HEK293 (cell line): ENCODE data around the gene TULP1.
"Not testable (repeated sequence)": the region's sequence is repeated elsewhere in the genome, so short reads cannot be mapped to it uniquely, and the experiment has no call there.

Source experiments
- CTCF ChIA-PET: fragments of 350-600 bp; formaldehyde crosslinking; extraction: SDS; loops from one replicate; lab custom pipeline; 2021; ENCODE audit warnings: antibody characterized with exemption; lab: Yijun Ruan, JAX
- POLR2A ChIA-PET: fragments of 300-600 bp; formaldehyde crosslinking; extraction: SDS; loops from one replicate; lab custom pipeline; 2020; ENCODE audit warnings: antibody characterized with exemption, inconsistent platforms; lab: Yijun Ruan, JAX
- H3K27ac ChIP-seq: fragments of 200-500 bp; sonication (Bioruptor generic); 2 replicates; pipeline ENCODE4 v1.5.1; 2014; ENCODE audit warnings: low read depth, low read length, control low read depth, inconsistent platforms; ENCODE audit errors: extremely low read depth
- H3K36me3 ChIP-seq, 2 experiments: fragments of 200-500 bp in 1 of 2; sonication (Bioruptor generic) in 1 of 2; 1 replicate in 1 of 2; 2 replicates in 1 of 2; pipeline ENCODE4 v1.5.1; 2014 to 2017; ENCODE audit warnings: inconsistent platforms in 2 of 2, low read length in 2 of 2; ENCODE audit not compliant: control insufficient read depth in 2 of 2, insufficient read depth in 1 of 2
- H3K4me1 ChIP-seq: fragments of 200-500 bp; sonication (Bioruptor generic); 2 replicates; pipeline ENCODE4 v1.5.1; 2014; ENCODE audit warnings: mild to moderate bottlenecking, low read length, inconsistent platforms; ENCODE audit not compliant: control insufficient read depth, insufficient read depth
- H3K4me3 ChIP-seq: 2 replicates; pipeline ENCODE4 v1.5.1; 2011; ENCODE audit warnings: low read depth, mild to moderate bottlenecking, control low read depth, low read length, moderate library complexity
- H3K9me3 ChIP-seq: fragments of 200-500 bp; sonication (Bioruptor generic); 2 replicates; pipeline ENCODE4 v1.5.1; 2014; ENCODE audit warnings: low read depth, low read length, inconsistent platforms; ENCODE audit not compliant: control insufficient read depth, insufficient read depth
- HOXC10 ChIP-seq: sonication (generic); formaldehyde crosslinking; IDR thresholded peaks from 2 replicates; pipeline ENCODE4 v1.8.1; 2023; ENCODE audit warnings: mild to moderate bottlenecking, missing genetic modification reagents
- SP2 ChIP-seq: fragments of 450-650 bp; formaldehyde crosslinking; IDR thresholded peaks from 2 replicates; pipeline ENCODE4 v1.5.1; 2016; ENCODE audit warnings: missing biosample characterization, missing genetic modification characterization
- ZBTB21 ChIP-seq: fragments of 450-650 bp; formaldehyde crosslinking; IDR thresholded peaks from 2 replicates; pipeline ENCODE4 v1.5.1; 2017; ENCODE audit warnings: missing biosample characterization, missing genetic modification characterization
- ZNF121 ChIP-seq: fragments of 450-650 bp; formaldehyde crosslinking; IDR thresholded peaks from 2 replicates; pipeline ENCODE4 v1.5.1; 2016; ENCODE audit warnings: missing biosample characterization, missing genetic modification characterization
- ZNF146 ChIP-seq: fragments of 450-650 bp; formaldehyde crosslinking; IDR thresholded peaks from 2 replicates; pipeline ENCODE4 v1.5.1; 2016; ENCODE audit warnings: missing biosample characterization, missing genetic modification characterization
- ZNF354C ChIP-seq: fragments of 450-650 bp; formaldehyde crosslinking; IDR thresholded peaks from 2 replicates; pipeline ENCODE4 v1.5.1; 2016; ENCODE audit warnings: missing biosample characterization, missing genetic modification characterization, low read depth, borderline replicate concordance
- ZNF521 ChIP-seq: fragments of 450-650 bp; formaldehyde crosslinking; IDR thresholded peaks from 2 replicates; pipeline ENCODE4 v1.5.1; 2017; ENCODE audit warnings: missing biosample characterization, mild to moderate bottlenecking, missing genetic modification characterization
- ZNF555 ChIP-seq: fragments of 450-650 bp; formaldehyde crosslinking; conservative IDR thresholded peaks from 2 replicates; pipeline ENCODE4 v1.5.1; 2017; ENCODE audit warnings: missing biosample characterization, mild to moderate bottlenecking, missing genetic modification characterization, inconsistent platforms
- ZNF664 ChIP-seq: fragments of 450-650 bp; formaldehyde crosslinking; IDR thresholded peaks from 2 replicates; pipeline ENCODE4 v1.5.1; 2016; ENCODE audit warnings: missing biosample characterization, missing genetic modification characterization
- ZNF701 ChIP-seq: fragments of 450-650 bp; formaldehyde crosslinking; IDR thresholded peaks from 2 replicates; pipeline ENCODE4 v1.5.1; 2016; ENCODE audit warnings: missing biosample characterization, missing genetic modification characterization
- ZNF768 ChIP-seq: fragments of 450-650 bp; formaldehyde crosslinking; IDR thresholded peaks from 2 replicates; pipeline ENCODE4 v1.5.1; 2018; ENCODE audit warnings: missing biosample characterization, mild to moderate bottlenecking, missing genetic modification characterization
- TF ChIP-seq, protein P1 (sequence below): fragments of 450-650 bp; formaldehyde crosslinking; IDR thresholded peaks from 2 replicates; pipeline ENCODE4 v1.5.1; 2017; ENCODE audit warnings: missing biosample characterization, missing genetic modification characterization

Gene TULP1

GRCh38 chr6:35518566-35519312, 6.0 kb upstream of the TULP1 start:
- no peak overlapping the region for H3K4me3 ChIP-seq
- H3K27ac ChIP-seq: no peak overlapping the region
- POLR2A ChIA-PET: no interaction called here
- no peaks in the 10 kb centered on the region for H3K36me3 ChIP-seq
- no peaks in the 10 kb centered on the region for H3K9me3 ChIP-seq
- TF ChIP-seq, protein P1, sequence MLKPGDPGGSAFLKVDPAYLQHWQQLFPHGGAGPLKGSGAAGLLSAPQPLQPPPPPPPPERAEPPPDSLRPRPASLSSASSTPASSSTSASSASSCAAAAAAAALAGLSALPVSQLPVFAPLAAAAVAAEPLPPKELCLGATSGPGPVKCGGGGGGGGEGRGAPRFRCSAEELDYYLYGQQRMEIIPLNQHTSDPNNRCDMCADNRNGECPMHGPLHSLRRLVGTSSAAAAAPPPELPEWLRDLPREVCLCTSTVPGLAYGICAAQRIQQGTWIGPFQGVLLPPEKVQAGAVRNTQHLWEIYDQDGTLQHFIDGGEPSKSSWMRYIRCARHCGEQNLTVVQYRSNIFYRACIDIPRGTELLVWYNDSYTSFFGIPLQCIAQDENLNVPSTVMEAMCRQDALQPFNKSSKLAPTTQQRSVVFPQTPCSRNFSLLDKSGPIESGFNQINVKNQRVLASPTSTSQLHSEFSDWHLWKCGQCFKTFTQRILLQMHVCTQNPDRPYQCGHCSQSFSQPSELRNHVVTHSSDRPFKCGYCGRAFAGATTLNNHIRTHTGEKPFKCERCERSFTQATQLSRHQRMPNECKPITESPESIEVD (tag by site-specific recombination): no peak
- TF ChIP-seq SP2 (no peak), ZNF555 (no peak), ZNF521 (no peak), ZNF768 (peak; percentile 81; the same call in 1 of the 2 replicates)
- CTCF ChIA-PET: interaction anchor here (2.1 to 6.8 kb wide), 2 partner anchors 218 to 220 kb away, joined by 15 to 110 read pairs; partner anchors contain the start of gene ARMC12
- no peaks in the 10 kb centered on the region for H3K4me1 ChIP-seq

DNA sequence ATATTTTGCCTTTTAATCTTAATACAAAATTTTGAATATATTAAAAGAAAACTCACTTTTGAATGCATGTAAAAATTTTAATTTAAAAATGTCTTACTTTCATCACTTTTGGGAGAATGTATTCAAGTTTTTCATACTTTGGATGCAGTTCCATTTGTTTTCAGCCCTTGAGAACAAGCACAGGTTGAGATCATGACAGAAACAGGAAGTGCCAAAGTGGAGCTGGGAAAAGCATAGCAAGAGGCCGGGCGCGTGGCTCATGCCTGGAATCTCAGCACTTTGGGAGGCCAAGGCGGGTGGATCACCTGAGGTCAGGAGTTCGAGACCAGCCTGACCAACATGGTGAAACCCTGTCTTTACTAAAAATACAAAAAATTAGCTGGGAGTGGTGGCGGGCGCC, 5.3 kb upstream of the TULP1 start:
- H3K9me3 ChIP-seq, POLR2A ChIA-PET, H3K27ac ChIP-seq, H3K36me3 ChIP-seq, H3K4me1 ChIP-seq, H3K4me3 ChIP-seq: not testable (repeated sequence)
- CTCF ChIA-PET: interaction anchor here (0.7 to 2.1 kb wide), 3 partner anchors 21 to 219 kb away, joined by 3 to 15 read pairs (median 5); partner anchors contain the start of genes ARMC12 and TEAD3

GRCh38 chr6:35516712-35517111, 4.0 kb upstream of the TULP1 start:
- H3K4me3 ChIP-seq: no peak overlapping the region
- no peak for TF ChIP-seq ZNF146 (tag by site-specific recombination)
- no peak for TF ChIP-seq ZNF354C
- TF ChIP-seq ZBTB21 (tag by site-specific recombination): no peak
- ChIA-PET CTCF (interaction anchor here (0.5 to 2.1 kb wide), 7 partner anchors 11 to 220 kb away, joined by 3 to 15 read pairs (median 4); partner anchors contain the start of genes ARMC12 and TEAD3), POLR2A (interaction anchor here (0.7 to 1.2 kb wide), 2 partner anchors 43 to 45 kb away, joined by 3 to 4 read pairs; no protein-coding TSS in a partner anchor)
- H3K36me3 ChIP-seq: no peaks in the 10 kb centered on the region
- no peaks in the 10 kb centered on the region for H3K4me1 ChIP-seq
- H3K27ac ChIP-seq: no peak overlapping the region
- no peaks in the 10 kb centered on the region for H3K9me3 ChIP-seq

DNA sequence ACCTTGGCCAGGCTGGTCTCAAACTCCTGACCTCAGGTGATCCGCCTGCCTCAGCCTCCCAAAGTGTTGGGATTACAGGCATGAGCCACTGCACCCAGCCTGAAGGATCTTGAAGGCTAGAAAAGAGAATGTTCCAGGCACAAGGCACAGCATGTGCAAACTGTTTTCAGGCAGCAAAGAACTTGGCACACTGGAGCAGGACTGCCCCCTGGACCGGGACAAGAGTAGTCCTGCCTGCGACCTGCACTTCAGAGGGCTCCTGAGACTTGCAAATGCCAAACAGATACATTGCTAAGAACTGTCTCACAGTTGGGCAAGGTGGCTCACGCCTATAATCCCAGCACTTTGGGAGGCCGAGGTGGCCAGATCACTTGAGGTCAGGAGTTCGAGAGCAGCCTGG, 3.2 kb upstream of the TULP1 start:
- H3K36me3 ChIP-seq, H3K4me3 ChIP-seq, H3K4me1 ChIP-seq, H3K27ac ChIP-seq, H3K9me3 ChIP-seq: not testable (repeated sequence)
- ChIA-PET POLR2A (interaction anchor here (1.2 kb wide), 1 partner anchor 42 kb away, joined by 3 read pairs; no protein-coding TSS in a partner anchor), CTCF (interaction anchor here (0.6 to 1.0 kb wide), 2 partner anchors 12 to 21 kb away, joined by 4 to 7 read pairs; no protein-coding TSS in a partner anchor)

DNA sequence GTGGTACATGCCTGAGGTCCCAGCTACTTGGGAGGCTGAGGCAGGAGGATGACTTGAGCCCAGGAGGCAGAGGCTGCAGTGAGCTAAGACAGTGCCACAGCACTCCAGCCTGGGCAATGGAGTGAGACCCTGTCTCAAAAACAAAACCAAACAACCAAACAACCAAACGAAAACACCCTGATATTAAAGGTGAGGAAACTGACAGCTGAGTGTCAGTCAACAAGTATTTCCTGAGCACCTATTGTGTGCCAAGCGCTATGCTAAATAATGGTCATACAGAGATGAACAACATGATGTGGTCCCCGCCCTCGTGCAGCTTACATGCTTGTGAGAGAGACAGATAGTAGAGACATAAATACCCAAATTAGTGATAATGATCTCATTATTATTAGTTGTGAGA, 1.9 kb upstream of the TULP1 start:
- Histone ChIP-seq H3K27ac (no peak overlapping the region), H3K9me3 (no peaks in the 10 kb centered on the region)
- POLR2A ChIA-PET: interaction anchor here (0.7 to 1.0 kb wide), 2 partner anchors 171 to 393 kb away, joined by 4 to 5 read pairs; no protein-coding TSS in a partner anchor
- TF ChIP-seq ZNF121 (0 out of 2 replicates have a peak, but pooled peaks have one; percentile 11), ZNF701 (tag by site-specific recombination) (no peak), ZNF664 (tag by site-specific recombination) (peak; percentile 86), HOXC10 (CRISPR knock-in tag) (no peak)
- TF ChIP-seq, all 188 proteins: peak for 2
- CTCF ChIA-PET: interaction anchor here (0.9 to 1.9 kb wide), 2 partner anchors 9 to 67 kb away, joined by 4 to 11 read pairs; no protein-coding TSS in a partner anchor
- no peaks in the 10 kb centered on the region for H3K36me3 ChIP-seq
- no peak overlapping the region for H3K4me3 ChIP-seq
- no peaks in the 10 kb centered on the region for H3K4me1 ChIP-seq
